ENCODE data around the gene TNS3.

TNS3 gene

DNA sequence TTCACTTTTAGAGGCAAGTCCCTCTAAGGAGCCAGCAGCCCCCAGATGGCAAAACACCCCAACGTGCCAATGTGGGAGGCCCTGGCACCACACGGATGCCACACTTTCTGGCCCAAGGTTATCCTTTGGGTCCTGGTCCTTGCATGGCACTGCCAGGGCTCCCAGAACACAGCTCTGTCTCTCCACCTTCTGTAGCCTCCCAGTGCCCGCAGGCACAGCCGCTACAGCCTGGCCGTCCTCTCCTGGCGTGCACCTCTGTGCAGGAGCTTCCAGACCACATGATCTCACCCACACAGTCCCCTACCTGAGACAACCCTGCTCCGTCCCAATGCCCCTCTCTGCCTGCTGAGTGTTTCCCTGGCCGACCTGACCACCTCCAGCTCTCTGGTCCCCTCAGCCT lies 215.0 kb downstream of the TNS3 start:
- DNase-seq (ENCODE audit: extremely low read depth, low read depth), result no peak
- TF ChIP-seq, protein P1, sequence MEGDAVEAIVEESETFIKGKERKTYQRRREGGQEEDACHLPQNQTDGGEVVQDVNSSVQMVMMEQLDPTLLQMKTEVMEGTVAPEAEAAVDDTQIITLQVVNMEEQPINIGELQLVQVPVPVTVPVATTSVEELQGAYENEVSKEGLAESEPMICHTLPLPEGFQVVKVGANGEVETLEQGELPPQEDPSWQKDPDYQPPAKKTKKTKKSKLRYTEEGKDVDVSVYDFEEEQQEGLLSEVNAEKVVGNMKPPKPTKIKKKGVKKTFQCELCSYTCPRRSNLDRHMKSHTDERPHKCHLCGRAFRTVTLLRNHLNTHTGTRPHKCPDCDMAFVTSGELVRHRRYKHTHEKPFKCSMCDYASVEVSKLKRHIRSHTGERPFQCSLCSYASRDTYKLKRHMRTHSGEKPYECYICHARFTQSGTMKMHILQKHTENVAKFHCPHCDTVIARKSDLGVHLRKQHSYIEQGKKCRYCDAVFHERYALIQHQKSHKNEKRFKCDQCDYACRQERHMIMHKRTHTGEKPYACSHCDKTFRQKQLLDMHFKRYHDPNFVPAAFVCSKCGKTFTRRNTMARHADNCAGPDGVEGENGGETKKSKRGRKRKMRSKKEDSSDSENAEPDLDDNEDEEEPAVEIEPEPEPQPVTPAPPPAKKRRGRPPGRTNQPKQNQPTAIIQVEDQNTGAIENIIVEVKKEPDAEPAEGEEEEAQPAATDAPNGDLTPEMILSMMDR (IDR thresholded peaks at IDR 0.05; ENCODE audit: low read depth, low read length, missing control alignments), result no peak
- H3K4me3 ChIP-seq (replicated peaks; ENCODE audit: low read depth, low read length), result no peak overlapping the region

DNA sequence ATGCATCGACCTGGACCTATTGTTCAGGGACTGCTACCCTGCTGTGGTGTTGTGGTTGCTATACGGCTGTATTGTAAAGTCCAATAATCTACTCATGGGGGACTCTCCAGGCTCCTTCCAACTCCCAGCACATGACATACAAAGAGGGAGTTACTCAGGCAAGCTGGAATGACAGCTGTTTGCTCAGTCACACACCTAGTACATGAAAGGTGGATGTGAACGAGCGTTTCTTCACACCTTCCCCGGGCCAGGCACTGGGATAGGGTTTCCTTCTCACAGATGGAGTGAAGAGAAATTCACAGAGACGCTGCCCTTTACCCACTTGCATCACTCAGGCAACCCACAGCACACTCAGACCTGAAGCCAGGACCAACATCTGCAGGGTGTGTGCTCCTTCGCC lies 215.7 kb downstream of the TNS3 start:
- no peak overlapping the region for H3K4me3 ChIP-seq (replicated peaks; ENCODE audit: low read depth, low read length)
- DNase-seq (ENCODE audit: extremely low read depth, low read depth), result no peak
- TF ChIP-seq, protein P1 (IDR thresholded peaks at IDR 0.05; ENCODE audit: low read depth, low read length, missing control alignments), result no peak

DNA sequence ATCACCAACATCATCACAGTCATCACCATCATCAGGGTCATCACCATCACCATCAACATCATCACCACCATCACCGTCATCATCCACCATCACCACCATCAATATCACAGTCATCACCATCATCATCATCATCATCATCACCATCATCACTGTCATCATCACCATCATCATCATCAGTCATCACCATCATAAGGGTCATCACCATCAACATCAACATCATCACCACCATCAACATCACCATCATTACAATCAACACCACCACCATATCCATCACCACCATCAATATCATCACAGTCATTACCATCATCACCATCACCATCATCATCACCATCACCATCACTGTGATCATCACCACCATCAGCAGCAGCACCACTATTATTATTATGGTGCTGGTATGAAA lies 218.9 kb downstream of the TNS3 start:
- DNase-seq (ENCODE audit: extremely low read depth, low read depth), result no peak
- no peak overlapping the region for H3K4me3 ChIP-seq (replicated peaks; ENCODE audit: low read depth, low read length)
- TF ChIP-seq, protein P1 (IDR thresholded peaks at IDR 0.05; ENCODE audit: low read depth, low read length, missing control alignments), result no peak

DNA sequence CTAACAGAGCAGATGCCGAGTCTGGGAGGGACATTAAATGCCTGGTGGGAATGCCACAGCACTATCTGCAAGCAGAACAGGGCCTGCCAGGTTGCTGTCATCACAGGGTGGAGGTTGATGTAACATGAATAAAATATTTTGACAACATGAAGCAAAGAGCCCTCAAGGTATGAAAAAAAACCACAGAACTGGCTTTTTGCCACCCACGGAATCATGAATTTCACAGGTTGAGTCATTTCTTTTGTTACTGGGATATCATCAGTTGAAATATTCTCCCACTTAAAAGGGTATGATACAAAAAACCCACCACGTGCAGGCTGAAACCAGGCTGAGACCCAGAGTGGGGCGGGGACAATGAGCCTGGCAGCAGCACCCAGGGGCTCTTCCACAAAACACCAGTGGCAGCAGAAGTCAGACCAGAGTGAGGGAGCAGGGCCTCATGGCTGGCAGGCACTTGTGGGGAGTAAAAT lies 220.1 kb downstream of the TNS3 start:
- peak; percentile 49 for DNase-seq (ENCODE audit: extremely low read depth, low read depth)
- no peak overlapping the region for H3K4me3 ChIP-seq (replicated peaks; ENCODE audit: low read depth, low read length)
- TF ChIP-seq, protein P1 (IDR thresholded peaks at IDR 0.05; ENCODE audit: low read depth, low read length, missing control alignments), result no peak

DNA sequence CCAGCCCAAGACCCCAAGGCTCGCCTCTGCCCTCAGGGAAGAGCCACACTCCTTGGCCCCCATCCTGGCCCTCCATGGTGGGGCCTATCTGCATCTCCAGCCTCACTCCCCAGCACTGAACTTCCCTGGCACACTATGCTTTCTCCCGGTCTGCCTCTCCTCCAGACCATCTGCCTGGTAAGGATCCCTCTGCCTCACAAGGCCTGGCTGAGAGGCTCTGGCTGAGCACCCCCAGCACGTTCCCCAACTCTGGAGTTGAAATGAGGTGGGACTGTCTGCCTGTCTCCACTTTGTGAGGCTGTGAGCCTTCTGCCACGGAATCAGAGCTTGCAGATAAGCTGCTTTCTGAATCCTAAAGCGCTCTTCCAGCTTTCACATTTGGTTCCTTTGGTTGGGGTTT lies 220.7 kb downstream of the TNS3 start:
- H3K4me3 ChIP-seq (replicated peaks; ENCODE audit: low read depth, low read length), result no peak overlapping the region
- TF ChIP-seq, protein P1 (IDR thresholded peaks at IDR 0.05; ENCODE audit: low read depth, low read length, missing control alignments), result no peak
- DNase-seq (ENCODE audit: extremely low read depth, low read depth), result no peak

DNA sequence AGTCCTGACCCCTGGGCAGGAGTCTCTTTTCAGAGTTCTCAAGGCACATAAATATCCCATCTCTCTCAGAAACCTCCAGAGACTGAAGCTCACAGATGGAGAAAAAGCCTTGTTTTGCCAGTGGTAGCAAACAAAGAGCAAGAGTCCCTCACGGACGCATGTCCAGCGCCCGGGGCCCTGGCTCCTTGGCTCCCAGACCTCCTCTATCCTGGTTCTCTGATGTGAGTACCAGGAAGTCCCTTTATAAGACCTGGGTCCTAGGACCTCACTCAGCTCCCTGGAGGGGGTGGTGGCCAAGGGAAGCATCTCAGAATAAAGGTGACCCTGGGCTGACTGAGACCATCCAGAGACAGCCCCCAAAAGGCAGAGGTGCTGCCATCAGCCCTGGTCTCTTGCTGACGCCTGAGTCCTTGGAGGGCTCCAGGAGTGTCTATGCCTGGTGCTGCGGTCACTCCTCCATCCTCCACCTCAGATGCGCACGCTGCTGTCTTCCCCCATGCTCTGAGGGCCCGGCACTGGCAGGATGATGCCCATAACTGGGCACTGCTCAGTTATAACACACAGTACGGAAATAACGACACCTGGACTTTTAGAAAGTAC lies 221.5 kb downstream of the TNS3 start:
- no peak for DNase-seq (ENCODE audit: extremely low read depth, low read depth)
- no peak overlapping the region for H3K4me3 ChIP-seq (replicated peaks; ENCODE audit: low read depth, low read length)
- TF ChIP-seq, protein P1 (IDR thresholded peaks at IDR 0.05; ENCODE audit: low read depth, low read length, missing control alignments), result no peak

All from HFF-Myc (cell line).